ENCODE results near the gene ADGRE1.
"Not testable (repeated sequence)": the region's sequence is repeated elsewhere in the genome, so short reads cannot be mapped to it uniquely, and the experiment has no call there.

Gene ADGRE1

GRCh38 chr19:6864325-6864940, 22.9 kb upstream of the ADGRE1 start:
- DNase-seq (ENCODE audit: insufficient read length, low spot score) (no peak), FAIRE-seq (no peak)
- TF ChIP-seq POLR2A (IDR thresholded peaks at IDR 0.05; ENCODE audit: low read depth, low read length), result no peak

- DNase-seq (ENCODE audit: insufficient read length, low spot score) (no peak), FAIRE-seq (no peak)
- no peak for TF ChIP-seq POLR2A (IDR thresholded peaks at IDR 0.05; ENCODE audit: low read depth, low read length)
Observed at GRCh38 chr19:6865849-6866248, 21.5 kb upstream of the ADGRE1 start.

GRCh38 chr19:6866741-6867151, 20.6 kb upstream of the ADGRE1 start:
- FAIRE-seq, result no peak

GRCh38 chr19:6868351-6868750, 19.0 kb upstream of the ADGRE1 start:
- DNase-seq (ENCODE audit: insufficient read length, low spot score), result no peak
- TF ChIP-seq POLR2A (IDR thresholded peaks at IDR 0.05; ENCODE audit: low read depth, low read length), result no peak
- no peak for FAIRE-seq

More at GRCh38 chr19:6866741-6867151, 20.6 kb upstream of the ADGRE1 start:
- no peak for DNase-seq (ENCODE audit: insufficient read length, low spot score)
- no peak for TF ChIP-seq POLR2A (IDR thresholded peaks at IDR 0.05; ENCODE audit: low read depth, low read length)

- not testable (repeated sequence) for FAIRE-seq; DNase-seq (ENCODE audit: insufficient read length, low spot score)
Observed at GRCh38 chr19:6869151-6869882, 18.1 kb upstream of the ADGRE1 start.

- FAIRE-seq (no peak), DNase-seq (ENCODE audit: insufficient read length, low spot score) (no peak)
- TF ChIP-seq POLR2A (IDR thresholded peaks at IDR 0.05; ENCODE audit: low read depth, low read length), result no peak
Observed at GRCh38 chr19:6873708-6874431, 13.5 kb upstream of the ADGRE1 start.

- TF ChIP-seq POLR2A (IDR thresholded peaks at IDR 0.05; ENCODE audit: low read depth, low read length), result no peak
- FAIRE-seq, result no peak
- no peak for DNase-seq (ENCODE audit: insufficient read length, low spot score)
Observed at GRCh38 chr19:6875218-6875617, 12.2 kb upstream of the ADGRE1 start.

GRCh38 chr19:6876748-6877147, 10.6 kb upstream of the ADGRE1 start:
- DNase-seq (ENCODE audit: insufficient read length, low spot score), result no peak
- no peak for FAIRE-seq
- no peak for TF ChIP-seq POLR2A (IDR thresholded peaks at IDR 0.05; ENCODE audit: low read depth, low read length)

- FAIRE-seq (no peak), DNase-seq (ENCODE audit: insufficient read length, low spot score) (no peak)
- TF ChIP-seq POLR2A (IDR thresholded peaks at IDR 0.05; ENCODE audit: low read depth, low read length), result no peak
Observed at GRCh38 chr19:6877766-6878165, 9.6 kb upstream of the ADGRE1 start.

- FAIRE-seq, result no peak
- no peak for TF ChIP-seq POLR2A (IDR thresholded peaks at IDR 0.05; ENCODE audit: low read depth, low read length)
- no peak for DNase-seq (ENCODE audit: insufficient read length, low spot score)
Observed at GRCh38 chr19:6886277-6886897, 992 bp upstream of the ADGRE1 start.

GRCh38 chr19:6888967-6889366, 1.6 kb downstream of the ADGRE1 start:
- TF ChIP-seq POLR2A (IDR thresholded peaks at IDR 0.05; ENCODE audit: low read depth, low read length), result no peak
- no peak for FAIRE-seq

GRCh38 chr19:6890401-6890913, 3.1 kb downstream of the ADGRE1 start:
- TF ChIP-seq POLR2A (IDR thresholded peaks at IDR 0.05; ENCODE audit: low read depth, low read length), result no peak
- FAIRE-seq (no peak), DNase-seq (ENCODE audit: insufficient read length, low spot score) (no peak)

More at GRCh38 chr19:6888967-6889366, 1.6 kb downstream of the ADGRE1 start:
- DNase-seq (ENCODE audit: insufficient read length, low spot score), result no peak

- DNase-seq (ENCODE audit: insufficient read length, low spot score) (no peak), FAIRE-seq (no peak)
- TF ChIP-seq POLR2A (IDR thresholded peaks at IDR 0.05; ENCODE audit: low read depth, low read length), result no peak
Observed at GRCh38 chr19:6890938-6891337, 3.6 kb downstream of the ADGRE1 start.
